IgD-negative memory B cell (primary cell): ENCODE measurements around the gene ZDHHC9. TPM values are rescaled to one million over a fixed set of nuclear protein-coding genes. Genes with fewer than 3 reads are reported as not detected.
A peak's percentile ranks its signal among the peaks of the same experiment; 100 is the strongest.

Experiments used
- H3K27ac Mint-ChIP-seq, 3 donors: one replicate each; pipeline ENCODE4 v1.8.0; 2020 to 2022; ENCODE audit warnings: mild to moderate bottlenecking in 3 of 3, mixed read lengths in 3 of 3, moderate library complexity in 1 of 3
- H3K27me3 Mint-ChIP-seq: one replicate; pipeline ENCODE4 v1.8.0; 2021; ENCODE audit warnings: mixed read lengths
- H3K36me3 Mint-ChIP-seq: one replicate; pipeline ENCODE4 v1.8.0; 2020; ENCODE audit warnings: mild to moderate bottlenecking, mixed read lengths
- H3K4me1 Mint-ChIP-seq, 3 donors: one replicate each; pipeline ENCODE4 v1.8.0; 2020 to 2022; ENCODE audit warnings: mixed read lengths in 3 of 3, mild to moderate bottlenecking in 1 of 3
- H3K4me3 Mint-ChIP-seq, 4 donors: one replicate each; pipeline ENCODE4 v1.8.0; 2020 to 2022; ENCODE audit warnings: mild to moderate bottlenecking in 4 of 4, mixed read lengths in 4 of 4, moderate library complexity in 3 of 4
- H3K9me3 Mint-ChIP-seq, 3 donors: one replicate each; pipeline ENCODE4 v1.8.0; 2020 to 2021; ENCODE audit warnings: mixed read lengths in 3 of 3, mild to moderate bottlenecking in 1 of 3
- polyA plus RNA-seq: library from polyadenylated mRNA; unstranded; fragments of 300-500 nt; fragmentation: Illumina TruSeq; gene quantifications from one replicate; pipeline ENCODE4 v1.2.3, GENCODE V29; 2021

The ZDHHC9 gene
- polyA plus RNA-seq, 1 donor from 2014 or later = 4.8 TPM

DNA sequence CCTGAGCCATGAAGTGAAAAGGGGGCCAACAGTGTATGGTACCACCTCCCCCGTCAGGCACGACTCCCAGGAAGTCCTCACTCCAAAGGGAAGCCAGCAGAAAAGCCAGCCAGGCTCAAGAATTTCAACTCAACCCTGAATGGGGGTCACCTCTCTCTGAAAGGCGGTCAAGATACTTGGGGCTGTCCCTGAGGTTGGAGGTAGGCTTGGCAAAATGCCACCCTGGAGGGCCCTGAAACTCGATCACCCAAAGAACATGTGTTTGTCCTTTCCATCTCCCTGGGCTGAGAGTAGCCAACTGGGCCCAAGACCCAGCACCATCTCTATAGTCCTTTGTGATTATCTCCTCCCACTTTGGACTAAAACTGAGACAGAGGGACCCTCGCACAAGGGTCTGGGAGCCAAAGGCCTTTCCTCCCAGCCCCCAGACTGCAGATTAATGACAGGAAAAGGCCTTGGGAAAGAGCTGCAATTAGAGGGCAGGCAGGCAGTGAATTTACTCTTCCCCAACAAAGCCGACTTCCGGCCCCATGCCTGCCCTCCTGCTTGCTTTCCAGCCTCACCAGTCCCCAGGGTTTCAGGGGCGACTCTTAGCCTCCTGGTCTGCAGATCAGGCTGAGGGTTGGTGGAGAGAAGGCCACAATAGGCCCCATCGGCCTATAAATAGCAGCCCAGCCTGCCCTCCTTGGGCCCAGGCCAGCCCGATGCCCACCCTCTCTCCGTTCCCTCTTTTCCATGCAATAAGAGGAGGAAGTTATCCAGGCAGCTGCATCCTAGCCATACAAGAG is 58.3 kb downstream of the ZDHHC9 start:
- peaks cover 6% of the 10 kb centered on the region for H3K36me3 Mint-ChIP-seq
- H3K27me3 Mint-ChIP-seq = peaks cover 2% of the 10 kb centered on the region
- H3K9me3 Mint-ChIP-seq = no peaks in the 10 kb centered on the region
- peak overlapping the region; percentile 80 to 87 (median 87) for H3K27ac Mint-ChIP-seq
- peak overlapping the region; percentile 54 to 93 (median 82) for H3K4me3 Mint-ChIP-seq
- H3K4me1 Mint-ChIP-seq = peaks cover 26 to 64% (median 51%) of the 10 kb centered on the region in 3 donors

GRCh38 chrX:129784371-129784770 is 59.3 kb downstream of the ZDHHC9 start:
- H3K27me3 Mint-ChIP-seq = peaks cover 2% of the 10 kb centered on the region
- peak overlapping the region; percentile 96 to 99 (median 98) for H3K4me3 Mint-ChIP-seq
- peak overlapping the region in 2 of 3 donors; percentile 62 to 87 for H3K27ac Mint-ChIP-seq
- H3K9me3 Mint-ChIP-seq = no peaks in the 10 kb centered on the region
- peaks cover 6% of the 10 kb centered on the region for H3K36me3 Mint-ChIP-seq
- peaks cover 26 to 66% (median 56%) of the 10 kb centered on the region in 3 donors for H3K4me1 Mint-ChIP-seq

GRCh38 chrX:129783291-129783713 is 60.4 kb downstream of the ZDHHC9 start:
- peaks cover 26 to 72% (median 61%) of the 10 kb centered on the region in 3 donors for H3K4me1 Mint-ChIP-seq
- H3K36me3 Mint-ChIP-seq = peaks cover 5% of the 10 kb centered on the region
- peak overlapping the region; percentile 96 to 99 (median 98) for H3K4me3 Mint-ChIP-seq
- no peaks in the 10 kb centered on the region for H3K9me3 Mint-ChIP-seq
- H3K27me3 Mint-ChIP-seq = peaks cover 2% of the 10 kb centered on the region
- peak overlapping the region; percentile 8 to 88 (median 87) for H3K27ac Mint-ChIP-seq

DNA sequence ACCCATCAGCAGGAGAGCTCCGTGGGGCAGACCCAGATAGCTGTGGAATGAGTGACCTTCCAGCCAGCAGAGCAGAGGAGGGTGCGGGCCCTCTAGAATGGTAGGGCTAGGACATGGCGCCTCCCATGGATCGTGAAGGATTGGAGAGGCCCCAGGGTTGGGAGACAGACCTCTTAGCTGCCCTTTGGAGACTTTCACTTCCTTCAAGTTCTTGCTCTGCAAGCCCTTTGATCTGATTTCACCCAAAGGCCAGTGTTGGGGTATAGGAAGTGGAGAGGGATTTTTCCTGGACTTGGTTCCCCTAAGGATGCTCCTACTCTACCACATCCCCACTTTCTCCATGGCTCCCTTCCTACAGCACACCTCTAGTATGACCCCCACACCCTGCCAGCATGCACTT is 61.0 kb downstream of the ZDHHC9 start:
- H3K9me3 Mint-ChIP-seq = no peaks in the 10 kb centered on the region
- peaks cover 2% of the 10 kb centered on the region for H3K27me3 Mint-ChIP-seq
- H3K27ac Mint-ChIP-seq = peak overlapping the region; percentile 87 to 99 (median 97)
- peaks cover 26 to 74% (median 62%) of the 10 kb centered on the region in 3 donors for H3K4me1 Mint-ChIP-seq
- H3K36me3 Mint-ChIP-seq = peaks cover 5% of the 10 kb centered on the region
- peak overlapping the region; percentile 96 to 99 (median 98) for H3K4me3 Mint-ChIP-seq

DNA sequence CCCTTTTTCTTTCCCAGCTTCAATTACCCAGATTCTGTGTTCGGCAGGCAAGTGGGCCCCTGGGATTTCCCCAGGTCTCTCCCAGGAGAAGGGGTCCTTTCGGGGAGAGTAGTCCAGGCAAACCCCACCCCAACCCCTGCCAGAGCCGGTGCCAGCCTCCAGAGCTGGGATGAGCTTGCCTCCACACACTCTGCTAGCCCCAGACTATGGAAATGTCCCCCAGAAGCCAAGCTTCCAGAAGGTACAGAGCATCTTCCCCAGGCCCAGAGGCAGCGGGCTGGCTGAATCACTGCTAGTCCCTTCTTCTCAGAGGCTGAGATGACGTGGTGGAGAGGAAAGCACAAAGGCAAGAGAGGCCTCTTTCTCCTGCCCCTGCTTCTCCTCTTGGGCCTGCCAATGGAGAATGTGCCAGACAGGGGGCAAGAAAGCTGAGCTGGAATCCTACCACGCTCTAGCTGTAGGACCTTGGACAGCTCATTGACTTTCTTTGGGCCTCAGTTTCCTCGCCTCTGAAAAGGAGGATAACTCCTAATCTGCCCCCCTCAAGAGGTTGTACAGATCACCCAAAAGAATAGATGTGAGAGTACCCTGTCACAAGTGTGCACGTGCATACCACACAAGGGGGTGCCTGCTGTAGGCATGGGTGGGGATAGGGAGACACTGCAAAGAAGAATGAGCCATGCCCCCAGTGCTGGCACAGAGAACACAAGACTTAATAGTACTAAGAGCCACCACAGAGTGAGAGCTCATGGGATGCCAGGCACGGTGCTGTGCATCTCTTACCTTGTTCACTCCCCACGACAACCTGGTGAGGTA is 61.8 kb downstream of the ZDHHC9 start:
- H3K4me1 Mint-ChIP-seq = peaks cover 34 to 73% (median 62%) of the 10 kb centered on the region in 3 donors
- H3K27me3 Mint-ChIP-seq = peaks cover 2% of the 10 kb centered on the region
- H3K4me3 Mint-ChIP-seq = peak overlapping the region; percentile 96 to 99 (median 98)
- peak overlapping the region; percentile 87 to 99 (median 97) for H3K27ac Mint-ChIP-seq
- peaks cover 2% of the 10 kb centered on the region for H3K36me3 Mint-ChIP-seq
- no peaks in the 10 kb centered on the region for H3K9me3 Mint-ChIP-seq

GRCh38 chrX:129781134-129781672 is 62.5 kb downstream of the ZDHHC9 start:
- no peaks in the 10 kb centered on the region for H3K9me3 Mint-ChIP-seq
- H3K27ac Mint-ChIP-seq = peak overlapping the region; percentile 87 to 99 (median 97)
- H3K27me3 Mint-ChIP-seq = peaks cover 2% of the 10 kb centered on the region
- H3K4me1 Mint-ChIP-seq = peaks cover 34 to 74% (median 62%) of the 10 kb centered on the region in 3 donors
- H3K36me3 Mint-ChIP-seq = peaks cover 2% of the 10 kb centered on the region
- peak overlapping the region; percentile 96 to 99 (median 98) for H3K4me3 Mint-ChIP-seq

- Mint-ChIP-seq H3K36me3 (no peaks in the 10 kb centered on the region), H3K4me3 (peak overlapping the region; percentile 96 to 99 (median 98)), H3K4me1 (peaks cover 32 to 72% (median 60%) of the 10 kb centered on the region in 3 donors), H3K9me3 (no peaks in the 10 kb centered on the region), H3K27me3 (no peaks in the 10 kb centered on the region), H3K27ac (peak overlapping the region; percentile 87 to 99 (median 97))
These were observed 63.1 kb downstream of the ZDHHC9 start for GRCh38 chrX:129780441-129781105.

GRCh38 chrX:129779747-129780146 is 63.9 kb downstream of the ZDHHC9 start, which contains the start of gene SASH3:
Gene SASH3, plus strand, starts transcription at chrX:129779949. Its CDS starts 149 bp downstream, at chrX:129780098.
- Mint-ChIP-seq H3K27ac (peak within 1 kb of the TSS; percentile 87 to 99 (median 97)), H3K4me1 (peaks cover 39 to 73% (median 64%) of the 10 kb centered on the region in 3 donors), H3K27me3 (no peaks in the 10 kb centered on the region), H3K9me3 (no peaks in the 10 kb centered on the region), H3K4me3 (peak within 1 kb of the TSS; percentile 96 to 99 (median 98)), H3K36me3 (no peaks in the 10 kb centered on the region)

DNA sequence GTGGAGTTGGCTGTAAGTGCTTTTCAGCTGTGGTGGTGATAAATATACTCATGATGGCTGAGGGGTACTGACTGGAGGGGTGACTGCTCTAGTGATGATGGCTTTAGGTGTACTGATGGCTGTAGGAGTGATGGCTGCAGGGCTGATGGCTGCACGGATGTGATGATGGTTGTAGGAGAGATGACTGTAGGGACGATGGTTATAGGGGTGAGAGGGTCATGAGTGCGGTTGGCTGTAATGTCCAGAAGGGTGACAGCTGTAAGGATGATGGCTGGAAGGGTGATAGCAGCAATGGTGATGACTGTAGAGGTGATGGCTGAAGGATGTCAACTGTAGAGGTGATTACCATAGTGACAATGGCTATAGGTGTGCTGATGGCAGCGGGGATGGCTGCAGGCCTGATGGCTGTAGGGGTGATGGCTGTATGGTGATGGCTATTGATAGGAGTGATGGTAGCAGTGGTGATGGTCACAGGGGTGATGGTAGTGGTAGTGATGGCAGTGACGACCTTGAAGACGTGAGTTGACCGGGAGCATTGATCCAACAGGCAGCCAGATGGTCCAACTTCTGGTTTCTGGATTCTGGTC is 64.5 kb downstream of the ZDHHC9 start:
- Mint-ChIP-seq H3K4me3 (peak overlapping the region; percentile 96 to 99 (median 98)), H3K4me1 (peaks cover 40 to 70% (median 63%) of the 10 kb centered on the region in 3 donors), H3K27ac (peak overlapping the region; percentile 87 to 99 (median 97)), H3K36me3 (no peaks in the 10 kb centered on the region), H3K9me3 (no peaks in the 10 kb centered on the region), H3K27me3 (no peaks in the 10 kb centered on the region)

DNA sequence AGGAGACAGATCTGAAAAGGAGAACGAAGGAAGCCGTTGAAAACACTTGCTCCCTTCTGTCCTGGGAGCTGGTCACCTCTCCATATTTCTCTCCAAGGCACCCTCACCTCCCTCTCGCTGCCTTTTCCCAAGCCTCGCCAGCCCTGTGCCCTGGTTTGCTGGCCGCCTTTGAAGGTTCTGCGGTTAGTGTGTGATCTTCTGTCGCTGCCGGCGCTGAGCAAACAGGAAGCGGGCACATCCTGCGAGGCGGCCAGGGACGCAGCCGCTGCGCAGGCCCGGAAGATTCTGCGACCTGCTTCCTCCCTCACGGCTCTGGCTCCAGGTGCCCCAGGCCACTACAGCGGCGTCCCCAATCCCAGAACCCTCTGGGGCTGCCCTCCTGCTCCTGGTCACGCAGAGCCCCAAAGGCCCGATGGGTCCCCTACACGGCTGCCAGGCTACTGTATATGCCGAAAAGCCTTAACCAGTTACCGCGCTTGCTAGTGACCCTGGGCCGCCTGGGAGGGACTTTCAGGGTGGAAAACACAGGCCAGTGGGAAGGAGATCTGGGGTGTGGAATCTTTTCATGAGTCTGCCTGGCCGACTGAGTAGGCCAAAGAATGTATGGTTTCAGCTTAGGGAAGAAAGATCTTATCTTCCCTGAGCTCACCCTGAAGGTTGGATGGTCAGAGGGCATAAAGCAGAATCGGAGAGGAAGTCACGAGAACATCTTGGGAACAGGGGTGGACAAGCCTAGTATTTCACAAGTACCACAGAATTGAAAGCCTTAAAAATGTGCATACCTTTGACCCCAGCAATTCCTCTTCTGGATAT is 66.3 kb downstream of the ZDHHC9 start:
- Mint-ChIP-seq H3K27me3 (no peaks in the 10 kb centered on the region), H3K9me3 (no peaks in the 10 kb centered on the region), H3K27ac (peak overlapping the region; percentile 87 to 99 (median 97)), H3K36me3 (no peaks in the 10 kb centered on the region), H3K4me3 (peak overlapping the region; percentile 83 to 96 (median 92)), H3K4me1 (peaks cover 41 to 64% (median 61%) of the 10 kb centered on the region in 3 donors)

- Mint-ChIP-seq H3K27ac (peak overlapping the region; percentile 93 to 99 (median 97)), H3K4me1 (peaks cover 52 to 70% (median 66%) of the 10 kb centered on the region in 3 donors), H3K4me3 (peak overlapping the region in 3 of 4 donors; percentile 59 to 92 (median 83)), H3K9me3 (no peaks in the 10 kb centered on the region), H3K36me3 (no peaks in the 10 kb centered on the region), H3K27me3 (peaks cover 2% of the 10 kb centered on the region)
These were observed 69.8 kb downstream of the ZDHHC9 start for GRCh38 chrX:129773649-129774458.

DNA sequence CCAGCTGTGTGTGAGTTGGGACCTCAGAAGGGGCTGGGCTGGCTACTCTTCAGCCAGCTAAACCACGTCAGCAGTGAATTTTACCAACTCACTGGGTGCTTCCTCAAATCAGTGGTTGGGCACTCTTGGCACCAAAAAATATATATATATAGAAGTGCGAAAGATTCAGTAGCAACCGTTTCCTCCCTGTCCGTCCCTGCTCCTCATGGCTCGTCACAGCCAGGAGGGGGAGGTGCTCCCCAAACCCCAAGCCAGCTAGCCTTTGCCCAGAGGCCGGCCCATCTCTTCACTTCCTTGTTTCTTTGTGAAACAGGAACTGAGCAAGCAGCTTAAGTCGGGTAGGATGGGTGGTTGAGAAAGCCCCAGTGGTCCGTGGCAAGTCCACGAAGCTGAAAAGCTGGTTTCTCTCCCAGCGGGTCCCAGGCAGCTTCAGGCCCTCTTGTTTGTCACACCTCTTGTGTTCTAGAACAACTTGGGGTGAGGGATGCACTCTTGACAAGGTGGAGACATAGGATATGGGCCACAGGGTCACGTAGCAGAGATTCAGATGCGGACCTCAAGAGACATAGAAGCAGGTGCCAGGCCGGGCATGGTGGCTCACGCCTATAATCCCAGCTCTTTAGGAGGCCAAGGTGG is 70.8 kb downstream of the ZDHHC9 start:
- Mint-ChIP-seq H3K27me3 (peaks cover 2% of the 10 kb centered on the region), H3K36me3 (no peaks in the 10 kb centered on the region), H3K27ac (peak overlapping the region; percentile 93 to 99 (median 97)), H3K9me3 (no peaks in the 10 kb centered on the region), H3K4me3 (peak overlapping the region; percentile 5 to 92 (median 84)), H3K4me1 (peaks cover 58 to 72% (median 70%) of the 10 kb centered on the region in 3 donors)
